SK-N-SH treated with all-trans-retinoic acid at 6 μM for 48 hours (cell line): Measurements from ENCODE around the gene ACTL7B.
"Not testable (repeated sequence)": the region's sequence is repeated elsewhere in the genome, so short reads cannot be mapped to it uniquely, and the experiment has no call there.

Experiments
- ATAC-seq: fragments of 200-7000 bp; cut with Tn5 transposase; 3 replicates; pipeline ENCODE4 v1.9.1; 2020; ENCODE audit warnings: mild to moderate bottlenecking, moderate library complexity
- ARNTL ChIP-seq: fragments of 450-650 bp; formaldehyde crosslinking; IDR thresholded peaks from 2 replicates; pipeline ENCODE4 v1.5.0; 2020; ENCODE audit warnings: low read depth, mild to moderate bottlenecking, moderate library complexity, borderline replicate concordance
- BACH2 ChIP-seq: fragments of 250-450 bp; sonication (Bioruptor Pico); IDR thresholded peaks from 2 replicates; pipeline ENCODE4 v1.9.0; 2021; ENCODE audit warnings: mild to moderate bottlenecking, borderline replicate concordance
- CSRNP3 ChIP-seq: fragments of 250-450 bp; sonication (Bioruptor Pico); IDR thresholded peaks from 2 replicates; pipeline ENCODE4 v1.5.1; 2021; ENCODE audit warnings: mild to moderate bottlenecking, moderate library complexity
- ESRRG ChIP-seq: fragments of 250-450 bp; sonication (Bioruptor Pico); IDR thresholded peaks from 2 replicates; pipeline ENCODE4 v1.6.1; 2021; ENCODE audit warnings: mild to moderate bottlenecking
- GLIS3 ChIP-seq: fragments of 250-450 bp; sonication (Bioruptor Pico); IDR thresholded peaks from 2 replicates; pipeline ENCODE4 v1.5.0; 2020; ENCODE audit warnings: mild to moderate bottlenecking, moderate library complexity
- ISL1 ChIP-seq: fragments of 250-450 bp; sonication (Bioruptor Pico); IDR thresholded peaks from 2 replicates; pipeline ENCODE4 v2.1.2; 2022; ENCODE audit warnings: mild to moderate bottlenecking, moderate library complexity
- OSR1 ChIP-seq: fragments of 250-450 bp; sonication (Bioruptor Pico); IDR thresholded peaks from 2 replicates; pipeline ENCODE4 v1.8.0; 2022; ENCODE audit warnings: moderate library complexity, mild to moderate bottlenecking, inconsistent platforms
- POU6F1 ChIP-seq: fragments of 250-450 bp; sonication (Bioruptor Pico); IDR thresholded peaks from 2 replicates; pipeline ENCODE4 v1.8.0; 2021; ENCODE audit warnings: low read depth, mild to moderate bottlenecking, moderate library complexity, borderline replicate concordance
- PPARA ChIP-seq: fragments of 250-450 bp; sonication (Bioruptor Pico); IDR thresholded peaks from 2 replicates; pipeline ENCODE4 v1.5.0; 2020; ENCODE audit warnings: mild to moderate bottlenecking, borderline replicate concordance
- RARB ChIP-seq: fragments of 250-450 bp; sonication (Bioruptor Pico); IDR thresholded peaks from 2 replicates; pipeline ENCODE4 v1.8.0; 2021; ENCODE audit warnings: mild to moderate bottlenecking, moderate library complexity
- SNAI2 ChIP-seq: fragments of 250-450 bp; sonication (Bioruptor Pico); IDR thresholded peaks from 2 replicates; pipeline ENCODE4 v1.5.0; 2020; ENCODE audit warnings: mild to moderate bottlenecking, moderate library complexity
- TCF4 ChIP-seq: fragments of 250-450 bp; sonication (Bioruptor Pico); IDR thresholded peaks from 2 replicates; pipeline ENCODE4 v1.8.0; 2021; ENCODE audit warnings: mild to moderate bottlenecking, moderate library complexity, borderline replicate concordance
- TOX ChIP-seq: fragments of 250-450 bp; sonication (Bioruptor Pico); IDR thresholded peaks from 2 replicates; pipeline ENCODE4 v1.8.0; 2021; ENCODE audit warnings: mild to moderate bottlenecking, moderate library complexity, borderline replicate concordance
- TSHZ2 ChIP-seq: fragments of 250-450 bp; sonication (Bioruptor Pico); IDR thresholded peaks from 2 replicates; pipeline ENCODE4 v1.5.0; 2020; ENCODE audit warnings: mild to moderate bottlenecking, moderate library complexity
- ZC3H10 ChIP-seq: fragments of 250-450 bp; sonication (Bioruptor Pico); IDR thresholded peaks from 2 replicates; pipeline ENCODE4 v1.5.1; 2021; ENCODE audit warnings: mild to moderate bottlenecking, moderate library complexity
- ZFP3 ChIP-seq: fragments of 250-450 bp; sonication (Bioruptor Pico); IDR thresholded peaks from 2 replicates; pipeline ENCODE4 v1.5.0; 2020; ENCODE audit warnings: mild to moderate bottlenecking, moderate library complexity
- ZFP30 ChIP-seq: fragments of 450-650 bp; formaldehyde crosslinking; IDR thresholded peaks from 2 replicates; pipeline ENCODE4 v1.5.0; 2022; ENCODE audit warnings: mild to moderate bottlenecking, moderate library complexity
- ZNF565 ChIP-seq: fragments of 450-650 bp; formaldehyde crosslinking; conservative IDR thresholded peaks from 2 replicates; pipeline ENCODE4 v1.5.0; 2020; ENCODE audit warnings: low read depth, mild to moderate bottlenecking, moderate library complexity
- ZNF70 ChIP-seq: fragments of 450-650 bp; formaldehyde crosslinking; IDR thresholded peaks from 2 replicates; pipeline ENCODE4 v1.5.0; 2020; ENCODE audit warnings: mild to moderate bottlenecking, moderate library complexity
- ZNF8 ChIP-seq: fragments of 450-650 bp; formaldehyde crosslinking; IDR thresholded peaks from 2 replicates; pipeline ENCODE4 v1.5.0; 2020; ENCODE audit warnings: mild to moderate bottlenecking, moderate library complexity
- TF ChIP-seq, protein P1 (sequence below): fragments of 250-450 bp; sonication (Bioruptor Pico); IDR thresholded peaks from 2 replicates; pipeline ENCODE4 v1.5.1; 2020; ENCODE audit warnings: low read depth, mild to moderate bottlenecking, moderate library complexity

The ACTL7B gene

DNA sequence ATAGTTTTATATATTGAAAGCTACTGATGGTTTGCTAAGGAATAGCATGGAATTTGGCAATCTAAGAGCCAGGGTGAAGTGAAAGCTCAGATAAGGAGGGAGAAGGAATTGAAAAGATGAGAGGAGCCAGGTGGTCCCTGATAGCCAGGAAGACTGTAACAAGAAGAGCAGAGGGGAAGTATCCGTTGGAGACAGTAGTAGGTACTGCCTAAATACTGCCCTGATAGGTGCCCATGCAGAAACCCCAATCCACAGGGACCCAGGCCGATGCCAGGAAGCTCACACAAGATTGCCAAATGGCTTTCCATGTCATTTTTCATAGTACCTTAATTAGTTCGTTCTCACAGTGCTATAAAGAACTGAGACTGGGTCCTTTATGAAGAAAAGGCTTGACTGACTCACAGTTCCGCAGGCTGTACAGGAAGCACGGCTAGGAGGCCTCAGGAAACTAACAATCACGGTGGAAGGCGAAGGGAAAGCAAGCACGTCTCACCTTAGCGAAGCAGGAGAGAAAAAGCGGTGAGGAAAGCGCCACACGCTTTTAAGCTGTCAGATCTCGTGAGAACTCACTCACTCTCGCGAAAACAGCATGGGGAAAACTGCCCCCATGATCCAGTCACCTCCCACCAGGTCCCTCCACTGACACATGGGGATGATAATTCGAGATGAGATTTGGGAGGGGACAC, 13.0 kb downstream of the ACTL7B start:
- no peak for ATAC-seq
- TF ChIP-seq GLIS3 (CRISPR knock-in tag) (no peak), ZFP3 (CRISPR knock-in tag) (no peak), ZNF565 (no peak), ZNF8 (CRISPR knock-in tag) (no peak), ISL1 (CRISPR knock-in tag) (no peak), CSRNP3 (CRISPR knock-in tag) (no peak), OSR1 (CRISPR knock-in tag) (no peak), TSHZ2 (CRISPR knock-in tag) (no peak), ZNF70 (CRISPR knock-in tag) (no peak), SNAI2 (no peak), TOX (CRISPR knock-in tag) (no peak), PPARA (CRISPR knock-in tag) (no peak), POU6F1 (no peak), RARB (CRISPR knock-in tag) (no peak)

DNA sequence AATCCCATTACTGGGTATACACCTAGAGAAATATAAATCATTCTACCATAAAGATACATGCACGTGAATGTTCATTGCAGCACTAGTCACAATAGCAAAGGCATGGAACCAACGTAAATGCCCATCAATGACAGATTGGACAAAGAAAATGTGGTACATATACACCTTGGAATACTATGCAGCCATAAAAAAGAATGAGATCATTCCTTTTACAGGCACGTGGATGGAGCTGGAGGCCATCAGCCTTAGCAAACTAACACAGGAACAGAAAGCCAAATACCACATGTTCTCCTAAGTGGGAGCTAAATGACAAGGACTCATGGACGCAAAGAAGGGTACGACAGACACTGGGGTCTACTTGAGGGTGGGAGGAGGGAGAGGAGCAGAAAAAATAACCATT, 16.2 kb downstream of the ACTL7B start:
- ATAC-seq: not testable (repeated sequence)

DNA sequence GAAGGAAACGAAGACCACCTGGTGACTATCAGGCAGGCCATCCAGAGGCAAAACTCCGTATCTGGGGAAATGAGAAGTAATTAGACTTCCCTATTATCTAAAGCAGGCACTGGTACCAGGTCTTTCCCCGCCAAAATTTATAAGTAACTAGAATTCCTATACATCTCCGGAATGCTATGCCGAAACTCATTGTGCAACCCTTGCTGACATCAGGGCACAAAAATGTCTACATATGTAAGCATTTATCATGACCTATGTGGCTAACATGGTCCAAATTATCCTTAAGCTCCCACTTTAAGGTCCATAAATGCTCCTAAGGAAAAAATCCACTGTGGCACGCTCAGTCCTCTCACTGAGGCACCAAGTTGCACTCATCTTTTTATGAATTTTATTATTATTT, 17.8 kb downstream of the ACTL7B start:
- ATAC-seq: no peak
- TF ChIP-seq ISL1 (CRISPR knock-in tag) (no peak), ESRRG (CRISPR knock-in tag) (no peak), PPARA (CRISPR knock-in tag) (no peak), ARNTL (CRISPR knock-in tag) (no peak), ZFP30 (CRISPR knock-in tag) (no peak), RARB (CRISPR knock-in tag) (no peak)

DNA sequence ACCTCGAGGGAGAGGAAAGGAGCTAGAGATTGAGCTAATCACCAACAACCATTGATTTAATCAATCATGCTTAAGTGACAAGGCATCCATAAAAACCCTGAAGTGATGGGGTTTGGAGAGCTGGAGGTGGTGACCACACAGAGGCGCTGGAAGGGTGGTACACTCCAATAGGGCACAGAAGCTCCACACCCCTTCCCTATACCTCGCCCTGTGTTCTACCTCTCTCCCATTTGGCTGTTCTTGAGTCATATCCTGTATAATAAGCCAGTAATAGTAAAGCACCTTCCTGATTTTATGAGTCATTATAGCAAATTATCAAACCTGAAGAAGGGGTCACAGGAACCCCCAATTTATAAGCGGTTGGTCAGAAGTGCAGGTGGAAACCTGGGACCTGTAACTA, 18.3 kb downstream of the ACTL7B start:
- no peak for ATAC-seq
- TF ChIP-seq ZFP3 (CRISPR knock-in tag) (no peak), ISL1 (CRISPR knock-in tag) (no peak), ZNF8 (CRISPR knock-in tag) (no peak)

DNA sequence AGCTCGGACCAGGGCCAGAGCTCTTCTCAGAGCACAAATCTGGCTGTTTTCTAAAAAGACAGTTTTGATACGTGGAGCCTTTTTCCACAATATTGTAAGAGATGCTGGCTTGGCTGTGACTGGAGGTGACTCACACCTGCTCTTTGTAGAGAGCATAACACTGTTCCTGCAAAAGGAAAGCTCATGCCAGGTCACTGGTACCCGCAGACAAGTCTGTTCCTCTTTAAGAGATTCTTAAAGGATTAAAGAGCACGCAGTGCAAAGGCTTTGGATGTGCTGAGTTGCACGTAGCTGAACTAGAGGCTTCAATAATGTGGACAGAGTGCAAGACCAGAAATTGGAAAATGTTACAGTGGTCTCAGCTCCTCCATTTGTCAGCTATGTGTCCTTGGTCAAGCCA, 19.0 kb downstream of the ACTL7B start:
- ATAC-seq: no peak
- TF ChIP-seq ZC3H10 (CRISPR knock-in tag): no peak
- TF ChIP-seq ZNF70 (CRISPR knock-in tag): no peak
- no peak for TF ChIP-seq RARB (CRISPR knock-in tag)
- no peak for TF ChIP-seq PPARA (CRISPR knock-in tag)
- TF ChIP-seq ESRRG (CRISPR knock-in tag): no peak
- TF ChIP-seq ISL1 (CRISPR knock-in tag): no peak
- no peak for TF ChIP-seq ZNF8 (CRISPR knock-in tag)
- no peak for TF ChIP-seq GLIS3 (CRISPR knock-in tag)
- TF ChIP-seq BACH2 (CRISPR knock-in tag): no peak
- TF ChIP-seq ARNTL (CRISPR knock-in tag): no peak
- TF ChIP-seq, protein P1, sequence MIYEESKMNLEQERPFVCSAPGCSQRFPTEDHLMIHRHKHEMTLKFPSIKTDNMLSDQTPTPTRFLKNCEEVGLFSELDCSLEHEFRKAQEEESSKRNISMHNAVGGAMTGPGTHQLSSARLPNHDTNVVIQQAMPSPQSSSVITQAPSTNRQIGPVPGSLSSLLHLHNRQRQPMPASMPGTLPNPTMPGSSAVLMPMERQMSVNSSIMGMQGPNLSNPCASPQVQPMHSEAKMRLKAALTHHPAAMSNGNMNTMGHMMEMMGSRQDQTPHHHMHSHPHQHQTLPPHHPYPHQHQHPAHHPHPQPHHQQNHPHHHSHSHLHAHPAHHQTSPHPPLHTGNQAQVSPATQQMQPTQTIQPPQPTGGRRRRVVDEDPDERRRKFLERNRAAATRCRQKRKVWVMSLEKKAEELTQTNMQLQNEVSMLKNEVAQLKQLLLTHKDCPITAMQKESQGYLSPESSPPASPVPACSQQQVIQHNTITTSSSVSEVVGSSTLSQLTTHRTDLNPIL: no peak
- TF ChIP-seq ZFP30 (CRISPR knock-in tag): no peak
- no peak for TF ChIP-seq ZNF565
- TF ChIP-seq SNAI2: no peak
- no peak for TF ChIP-seq TSHZ2 (CRISPR knock-in tag)
- TF ChIP-seq CSRNP3 (CRISPR knock-in tag): no peak
- TF ChIP-seq TCF4 (CRISPR knock-in tag): no peak
